ENCODE results near the gene TNFRSF6B.

GRCh38 chr20:63664143-63664851, 32.2 kb upstream of the TNFRSF6B start:
- TF ChIP-seq CTCF (IDR thresholded peaks at IDR 0.05): no peak
- no peak for TF ChIP-seq ZFX (IDR thresholded peaks at IDR 0.05; ENCODE audit: borderline replicate concordance)

All from 22Rv1 (cell line).